ENCODE measurements around the gene WDR6.

Gene WDR6

GRCh38 chr3:48966876-48967361, 40.3 kb upstream of the WDR6 start:
- in situ Hi-C loops (cut with HindIII; ENCODE audit: low sequenced_read_pairs), result no loop called here
- no peak for DNase-seq (ENCODE audit: low read depth, low spot score)
- no peak for TF ChIP-seq CTCF (IDR thresholded peaks at IDR 0.05; ENCODE audit: low read depth, low read length)
- H3K4me3 ChIP-seq (ENCODE audit: low read depth, low read length), result no peak overlapping the region

GRCh38 chr3:48970586-48970985, 36.6 kb upstream of the WDR6 start:
- no peak overlapping the region for H3K4me3 ChIP-seq (ENCODE audit: low read depth, low read length)
- no peak for TF ChIP-seq CTCF (IDR thresholded peaks at IDR 0.05; ENCODE audit: low read depth, low read length)
- in situ Hi-C loops (cut with HindIII; ENCODE audit: low sequenced_read_pairs), result no loop called here
- no peak for DNase-seq (ENCODE audit: low read depth, low spot score)

- no peak for DNase-seq (ENCODE audit: low read depth, low spot score)
- TF ChIP-seq CTCF (IDR thresholded peaks at IDR 0.05; ENCODE audit: low read depth, low read length), result no peak
- no peak overlapping the region for H3K4me3 ChIP-seq (ENCODE audit: low read depth, low read length)
- in situ Hi-C loops (cut with HindIII; ENCODE audit: low sequenced_read_pairs), result no loop called here
Observed at GRCh38 chr3:48974076-48974864, 32.9 kb upstream of the WDR6 start.

GRCh38 chr3:48979451-48979850, 27.7 kb upstream of the WDR6 start:
- TF ChIP-seq CTCF (IDR thresholded peaks at IDR 0.05; ENCODE audit: low read depth, low read length), result no peak
- H3K4me3 ChIP-seq (ENCODE audit: low read depth, low read length), result no peak overlapping the region
- DNase-seq (ENCODE audit: low read depth, low spot score), result no peak
- in situ Hi-C loops (cut with HindIII; ENCODE audit: low sequenced_read_pairs), result no loop called here

GRCh38 chr3:48980295-48980694, 26.9 kb upstream of the WDR6 start:
- DNase-seq (ENCODE audit: low read depth, low spot score), result no peak
- in situ Hi-C loops (cut with HindIII; ENCODE audit: low sequenced_read_pairs), result no loop called here
- TF ChIP-seq CTCF (IDR thresholded peaks at IDR 0.05; ENCODE audit: low read depth, low read length), result no peak
- no peak overlapping the region for H3K4me3 ChIP-seq (ENCODE audit: low read depth, low read length)

- in situ Hi-C loops (cut with HindIII; ENCODE audit: low sequenced_read_pairs), result no loop called here
- TF ChIP-seq CTCF (IDR thresholded peaks at IDR 0.05; ENCODE audit: low read depth, low read length), result no peak
- no peak overlapping the region for H3K4me3 ChIP-seq (ENCODE audit: low read depth, low read length)
- DNase-seq (ENCODE audit: low read depth, low spot score), result no peak
Observed at GRCh38 chr3:48982016-48982415, 25.2 kb upstream of the WDR6 start.

All from astrocyte of the spinal cord (primary cell).